ENCODE results near the gene TTC23L.

TTC23L gene

GRCh38 chr5:34930870-34931269 is 91.9 kb downstream of the TTC23L start:
- H3K9me3 ChIP-seq (ENCODE audit: insufficient read depth, low read depth, low read length), result no peaks in the 10 kb centered on the region
- peaks cover 58% of the 10 kb centered on the region for H3K79me2 ChIP-seq (ENCODE audit: insufficient read depth, low read length)
- H3K4me2 ChIP-seq (ENCODE audit: low read depth, low read length, poor library complexity, severe bottlenecking), result peak overlapping the region; percentile 72
- H3K4me3 ChIP-seq (ENCODE audit: low read length, poor library complexity, severe bottlenecking), result peak overlapping the region; percentile 93
- peaks cover 5% of the 10 kb centered on the region; the same call in 1 of the 2 replicates for H3F3A ChIP-seq (ENCODE audit: low read depth)
- H4K20me1 ChIP-seq (ENCODE audit: insufficient read depth, low read length, poor library complexity, severe bottlenecking), result peaks cover 32% of the 10 kb centered on the region
- H3K4me1 ChIP-seq (ENCODE audit: insufficient read depth, low read length, poor library complexity, severe bottlenecking), result peaks cover 35% of the 10 kb centered on the region
- no peak overlapping the region for H2AFZ ChIP-seq (ENCODE audit: low read length)
- TF ChIP-seq, protein P1, sequence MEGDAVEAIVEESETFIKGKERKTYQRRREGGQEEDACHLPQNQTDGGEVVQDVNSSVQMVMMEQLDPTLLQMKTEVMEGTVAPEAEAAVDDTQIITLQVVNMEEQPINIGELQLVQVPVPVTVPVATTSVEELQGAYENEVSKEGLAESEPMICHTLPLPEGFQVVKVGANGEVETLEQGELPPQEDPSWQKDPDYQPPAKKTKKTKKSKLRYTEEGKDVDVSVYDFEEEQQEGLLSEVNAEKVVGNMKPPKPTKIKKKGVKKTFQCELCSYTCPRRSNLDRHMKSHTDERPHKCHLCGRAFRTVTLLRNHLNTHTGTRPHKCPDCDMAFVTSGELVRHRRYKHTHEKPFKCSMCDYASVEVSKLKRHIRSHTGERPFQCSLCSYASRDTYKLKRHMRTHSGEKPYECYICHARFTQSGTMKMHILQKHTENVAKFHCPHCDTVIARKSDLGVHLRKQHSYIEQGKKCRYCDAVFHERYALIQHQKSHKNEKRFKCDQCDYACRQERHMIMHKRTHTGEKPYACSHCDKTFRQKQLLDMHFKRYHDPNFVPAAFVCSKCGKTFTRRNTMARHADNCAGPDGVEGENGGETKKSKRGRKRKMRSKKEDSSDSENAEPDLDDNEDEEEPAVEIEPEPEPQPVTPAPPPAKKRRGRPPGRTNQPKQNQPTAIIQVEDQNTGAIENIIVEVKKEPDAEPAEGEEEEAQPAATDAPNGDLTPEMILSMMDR (conservative IDR thresholded peaks at IDR 0.05; ENCODE audit: low read length), result no peak
- no peak for TF ChIP-seq EZH2phosphoT487 (IDR thresholded peaks at IDR 0.05; ENCODE audit: borderline replicate concordance)
- no peaks in the 10 kb centered on the region for H3K9me2 ChIP-seq (replicated peaks; ENCODE audit: low read depth, low read length)
- H3K9ac ChIP-seq (ENCODE audit: low read depth, low read length, poor library complexity, severe bottlenecking), result peak overlapping the region; percentile 92
- H3K36me3 ChIP-seq (ENCODE audit: insufficient read depth, low read length), result peaks cover 15% of the 10 kb centered on the region; the same call in 1 of the 2 replicates
- H3K27me3 ChIP-seq (ENCODE audit: insufficient read depth, low read length, poor library complexity, severe bottlenecking), result no peaks in the 10 kb centered on the region

DNA sequence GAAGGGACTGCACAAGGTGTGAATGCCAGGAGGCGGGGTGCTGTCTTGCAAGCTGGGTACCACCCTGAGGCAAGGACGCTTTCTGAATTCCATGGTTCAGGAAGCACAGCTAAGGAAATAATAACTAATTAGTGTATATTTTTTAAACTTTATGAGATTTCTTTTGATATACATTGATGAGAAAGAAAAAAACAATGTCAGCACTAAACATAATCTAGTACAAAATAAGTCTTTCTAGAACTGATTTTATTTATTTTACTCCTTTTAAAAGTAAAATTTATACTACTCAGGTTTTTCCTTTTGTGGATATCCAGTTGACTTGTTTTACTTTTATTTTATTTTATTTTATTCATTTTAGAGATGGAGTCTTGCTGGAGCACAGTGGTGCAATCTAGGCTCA is 94.0 kb downstream of the TTC23L start:
- Histone ChIP-seq H3K9me3 (ENCODE audit: insufficient read depth, low read depth, low read length) (no peaks in the 10 kb centered on the region), H3K27me3 (ENCODE audit: insufficient read depth, low read length, poor library complexity, severe bottlenecking) (no peaks in the 10 kb centered on the region), H3K4me1 (ENCODE audit: insufficient read depth, low read length, poor library complexity, severe bottlenecking) (peaks cover 35% of the 10 kb centered on the region), H2AFZ (ENCODE audit: low read length) (no peak overlapping the region), H3K4me2 (ENCODE audit: low read depth, low read length, poor library complexity, severe bottlenecking) (peak overlapping the region; percentile 72), H3F3A (ENCODE audit: low read depth) (no peaks in the 10 kb centered on the region), H3K36me3 (ENCODE audit: insufficient read depth, low read length) (peaks cover 25% of the 10 kb centered on the region), H3K9ac (ENCODE audit: low read depth, low read length, poor library complexity, severe bottlenecking) (no peak overlapping the region), H3K9me2 (replicated peaks; ENCODE audit: low read depth, low read length) (no peaks in the 10 kb centered on the region), H4K20me1 (ENCODE audit: insufficient read depth, low read length, poor library complexity, severe bottlenecking) (peaks cover 32% of the 10 kb centered on the region), H3K4me3 (ENCODE audit: low read length, poor library complexity, severe bottlenecking) (peak overlapping the region; percentile 56), H3K79me2 (ENCODE audit: insufficient read depth, low read length) (peaks cover 58% of the 10 kb centered on the region)
- no peak for TF ChIP-seq EZH2phosphoT487 (IDR thresholded peaks at IDR 0.05; ENCODE audit: borderline replicate concordance)
- TF ChIP-seq, protein P1 (conservative IDR thresholded peaks at IDR 0.05; ENCODE audit: low read length), result no peak

DNA sequence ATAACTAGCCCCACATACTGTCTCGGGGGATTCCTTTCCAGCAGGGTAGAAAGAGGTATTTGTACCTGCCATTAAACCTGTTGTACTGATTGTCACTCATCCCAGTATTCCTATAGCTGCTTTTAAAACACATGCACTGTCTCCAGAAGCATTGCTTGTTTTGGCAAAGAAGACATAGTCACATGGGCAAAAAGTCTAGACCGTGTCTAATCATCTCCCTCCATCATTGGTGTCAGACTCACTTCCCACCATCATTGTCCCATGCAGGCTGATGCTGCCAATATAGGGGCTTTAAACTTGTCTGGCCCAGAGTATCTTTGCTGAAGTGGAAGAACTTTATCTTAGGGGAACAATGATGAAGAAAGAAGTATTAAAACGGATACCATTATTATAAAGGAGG is 103.0 kb downstream of the TTC23L start:
- TF ChIP-seq, protein P1 (conservative IDR thresholded peaks at IDR 0.05; ENCODE audit: low read length), result no peak
- TF ChIP-seq EZH2phosphoT487 (IDR thresholded peaks at IDR 0.05; ENCODE audit: borderline replicate concordance), result no peak
- H3K9me3 ChIP-seq (ENCODE audit: insufficient read depth, low read depth, low read length), result no peaks in the 10 kb centered on the region

More for the DNA sequence above, 103.0 kb downstream of the TTC23L start:
- Histone ChIP-seq H3K4me1 (ENCODE audit: insufficient read depth, low read length, poor library complexity, severe bottlenecking) (no peaks in the 10 kb centered on the region), H2AFZ (ENCODE audit: low read length) (no peak overlapping the region), H3K36me3 (ENCODE audit: insufficient read depth, low read length) (peaks cover 83% of the 10 kb centered on the region), H4K20me1 (ENCODE audit: insufficient read depth, low read length, poor library complexity, severe bottlenecking) (no peaks in the 10 kb centered on the region), H3K27me3 (ENCODE audit: insufficient read depth, low read length, poor library complexity, severe bottlenecking) (no peaks in the 10 kb centered on the region), H3K9me2 (replicated peaks; ENCODE audit: low read depth, low read length) (no peaks in the 10 kb centered on the region), H3K9ac (ENCODE audit: low read depth, low read length, poor library complexity, severe bottlenecking) (no peak overlapping the region), H3K4me2 (ENCODE audit: low read depth, low read length, poor library complexity, severe bottlenecking) (no peak overlapping the region), H3K4me3 (ENCODE audit: low read length, poor library complexity, severe bottlenecking) (no peak overlapping the region), H3F3A (ENCODE audit: low read depth) (no peaks in the 10 kb centered on the region), H3K79me2 (ENCODE audit: insufficient read depth, low read length) (no peaks in the 10 kb centered on the region)
